Measurements from ENCODE around the gene SUSD5.

GRCh38 chr3:33134026-33134625 lies 84.5 kb downstream of the SUSD5 start:
- TF ChIP-seq CTCF (IDR thresholded peaks at IDR 0.05) (no peak), POLR2A (IDR thresholded peaks at IDR 0.05) (no peak)
